SK-N-SH (cell line): ENCODE data around the gene VPS33B. TPM values are rescaled to one million over a fixed set of nuclear protein-coding genes. Genes with fewer than 3 reads are reported as not detected.

Experiments used
- CTCF ChIA-PET: fragments of 300-600, 350-600 bp; formaldehyde crosslinking; extraction: SDS; loops from one replicate; lab custom pipeline; 2021; lab: Yijun Ruan, JAX
- POLR2A ChIA-PET: fragments of 350-600 bp; sonication (Branson Sonifier 250); formaldehyde crosslinking; extraction: SDS; loops from one replicate; lab custom pipeline; 2020; ENCODE audit warnings: antibody characterized with exemption, inconsistent platforms; lab: Yijun Ruan, JAX
- DNase-seq: peaks from one replicate; pipeline ENCODE4 v3.0.0; 2012
- H2AFZ ChIP-seq: fragments of 200-600 bp; sonication (generic); 2 replicates; pipeline ENCODE4 v1.8.1; 2016; ENCODE audit warnings: antibody characterized with exemption, mild to moderate bottlenecking, low read depth
- H3F3A ChIP-seq: fragments of 200-600 bp; sonication (generic); replicated peaks from 2 replicates; pipeline ENCODE3; 2016; ENCODE audit warnings: antibody characterized with exemption, mild to moderate bottlenecking; ENCODE audit not compliant: insufficient read depth
- H3K27ac ChIP-seq, 2 experiments: fragments of 200-500 bp in 1 of 2; fragments of 200-600 bp in 1 of 2; sonication (Bioruptor generic) in 1 of 2; sonication (generic), shearing (Covaris generic) in 1 of 2; 2 replicates each; pipeline versions ENCODE4 v1.5.1 to v1.6.1; 2014 to 2016; ENCODE audit warnings: low read depth in 2 of 2, inconsistent platforms in 1 of 2, low read length in 1 of 2, mild to moderate bottlenecking in 1 of 2, mixed read lengths in 1 of 2
- H3K27me3 ChIP-seq: fragments of 200-600 bp; sonication (generic), shearing (Covaris generic); 2 replicates; pipeline ENCODE4 v1.6.1; 2016; ENCODE audit warnings: mixed run types; ENCODE audit not compliant: insufficient read depth
- H3K36me3 ChIP-seq, 2 experiments: fragments of 200-500 bp in 1 of 2; fragments of 200-600 bp in 1 of 2; sonication (Bioruptor generic) in 1 of 2; sonication (generic) in 1 of 2; replicated peaks in 1 of 2; 2 replicates each; pipeline versions ENCODE3 to v1.5.1; 2014 to 2016; ENCODE audit warnings: low read length in 1 of 2, mild to moderate bottlenecking in 1 of 2; ENCODE audit not compliant: insufficient read depth in 2 of 2, control insufficient read depth in 1 of 2
- H3K4me1 ChIP-seq, 2 experiments: fragments of 200-500 bp in 1 of 2; fragments of 200-600 bp in 1 of 2; sonication (Bioruptor generic) in 1 of 2; sonication (generic), shearing (Covaris generic) in 1 of 2; 2 replicates each; pipeline versions ENCODE4 v1.5.1 to v1.6.1; 2014 to 2016; ENCODE audit warnings: low read depth in 1 of 2, low read length in 1 of 2, mixed run types in 1 of 2; ENCODE audit not compliant: insufficient read depth in 2 of 2, control insufficient read depth in 1 of 2
- H3K4me2 ChIP-seq: fragments of 200-600 bp; sonication (generic), shearing (Covaris generic); 2 replicates; pipeline ENCODE4 v1.6.1; 2017; ENCODE audit warnings: mixed run types
- H3K4me3 ChIP-seq, 2 experiments: fragments of 200-500 bp in 1 of 2; fragments of 200-600 bp in 1 of 2; sonication (Bioruptor generic) in 1 of 2; sonication (generic), shearing (Covaris generic) in 1 of 2; 2 replicates each; pipeline versions ENCODE4 v1.5.1 to v1.8.1; 2014 to 2016; ENCODE audit warnings: low read depth in 2 of 2, inconsistent platforms in 1 of 2, low read length in 1 of 2, mild to moderate bottlenecking in 1 of 2, mixed read lengths in 1 of 2, moderate library complexity in 1 of 2
- H3K79me2 ChIP-seq: fragments of 200-600 bp; sonication (generic); 2 replicates; pipeline ENCODE4 v1.8.1; 2017; ENCODE audit warnings: mild to moderate bottlenecking; ENCODE audit not compliant: insufficient read depth
- H3K9ac ChIP-seq: fragments of 200-600 bp; sonication (generic); 2 replicates; pipeline ENCODE4 v1.6.1; 2017; ENCODE audit warnings: mixed run types
- H3K9me2 ChIP-seq: fragments of 200-600 bp; sonication (generic); 2 replicates; pipeline ENCODE4 v1.6.1; 2017; ENCODE audit warnings: mixed run types
- H3K9me3 ChIP-seq: fragments of 200-600 bp; sonication (generic); 2 replicates; pipeline ENCODE4 v1.6.1; 2017; ENCODE audit warnings: mixed run types, mild to moderate bottlenecking, moderate library complexity
- H4K20me1 ChIP-seq: fragments of 200-600 bp; sonication (generic); 2 replicates; pipeline ENCODE4 v1.6.1; 2017; ENCODE audit warnings: mild to moderate bottlenecking, mixed run types; ENCODE audit not compliant: insufficient read depth
- ELF1 ChIP-seq: IDR thresholded peaks from 2 replicates; pipeline ENCODE4 v1.4.0; 2012
- EP300 ChIP-seq, 2 experiments: IDR thresholded peaks; 2 replicates each; pipeline versions ENCODE4 v1.4.0 to v1.6.1; 2012; ENCODE audit warnings: borderline replicate concordance in 1 of 2, low read depth in 1 of 2, low read length in 1 of 2
- FOXJ3 ChIP-seq: sonication (generic); formaldehyde crosslinking; IDR thresholded peaks from 2 replicates; pipeline ENCODE4 v1.5.1; 2020; ENCODE audit warnings: mild to moderate bottlenecking, missing genetic modification reagents
- FOXM1 ChIP-seq: IDR thresholded peaks from 2 replicates; pipeline ENCODE4 v1.4.0; 2012; ENCODE audit warnings: low read depth, mild to moderate bottlenecking
- GABPA ChIP-seq: IDR thresholded peaks from 2 replicates; pipeline ENCODE4 v1.4.0; 2012; ENCODE audit warnings: low read depth, mild to moderate bottlenecking
- GATA2 ChIP-seq: sonication (generic); formaldehyde crosslinking; IDR thresholded peaks from 2 replicates; pipeline ENCODE4 v1.5.0; 2020; ENCODE audit warnings: mild to moderate bottlenecking, missing genetic modification reagents
- MEF2A ChIP-seq: IDR thresholded peaks from 2 replicates; pipeline ENCODE4 v1.4.0; 2012; ENCODE audit warnings: low read depth, borderline replicate concordance
- MXI1 ChIP-seq: IDR thresholded peaks from 2 replicates; pipeline ENCODE4 v1.6.1; 2012; ENCODE audit warnings: mild to moderate bottlenecking, low read depth, low read length, improper control_type of control experiment
- NFIC ChIP-seq: IDR thresholded peaks from 2 replicates; pipeline ENCODE4 v1.4.0; 2012; ENCODE audit warnings: borderline replicate concordance
- NRF1 ChIP-seq: IDR thresholded peaks from 2 replicates; pipeline ENCODE4 v1.6.1; 2012; ENCODE audit warnings: low read depth, mild to moderate bottlenecking, low read length
- POLR2AphosphoS5 ChIP-seq: IDR thresholded peaks from 2 replicates; pipeline ENCODE4 v1.6.1; 2012; ENCODE audit warnings: low read depth, low read length
- RAD21 ChIP-seq: IDR thresholded peaks from 2 replicates; pipeline ENCODE4 v1.6.1; 2012; ENCODE audit warnings: mild to moderate bottlenecking, low read length
- RCOR1 ChIP-seq: fragments of 150-350 bp; IDR thresholded peaks from 2 replicates; pipeline ENCODE4 v1.6.1; 2017; ENCODE audit warnings: antibody characterized with exemption, low read length
- RFX5 ChIP-seq: IDR thresholded peaks from 2 replicates; pipeline ENCODE4 v1.6.1; 2012; ENCODE audit warnings: mild to moderate bottlenecking, improper control_type of control experiment, low read length
- RXRA ChIP-seq: IDR thresholded peaks from 2 replicates; pipeline ENCODE4 v1.4.0; 2012; ENCODE audit warnings: low read depth, mild to moderate bottlenecking, borderline replicate concordance
- SIN3A ChIP-seq: IDR thresholded peaks from 2 replicates; pipeline ENCODE4 v1.6.1; 2012; ENCODE audit warnings: low read depth, mild to moderate bottlenecking, low read length, moderate library complexity, borderline replicate concordance
- SMC3 ChIP-seq: IDR thresholded peaks from 2 replicates; pipeline ENCODE4 v1.6.1; 2012; ENCODE audit warnings: low read depth, low read length, improper control_type of control experiment
- YY1 ChIP-seq: IDR thresholded peaks from 2 replicates; pipeline ENCODE4 v1.4.0; 2012; ENCODE audit warnings: low read depth, mild to moderate bottlenecking
- WGBS: methylation state at CpG from one replicate; pipeline ENCODE4 v1.1.6; 2017; ENCODE audit warnings: low lambda C conversion rate; 5-methylcytosine and 5-hydroxymethylcytosine counted together
- polyA plus RNA-seq, 3 experiments: library from polyadenylated mRNA; depleted of rRNA; stranded (reverse); fragments of >200 nt; gene quantifications; 2 replicates each; pipeline ENCODE4 v1.2.3, GENCODE V29; 2012
- TF ChIP-seq, protein P1 (sequence below): IDR thresholded peaks from 2 replicates; pipeline ENCODE4; 2012
- TF ChIP-seq, protein P2 (sequence below): IDR thresholded peaks from 2 replicates; pipeline ENCODE4 v1.4.0; 2012; ENCODE audit warnings: low read depth, borderline replicate concordance
- TF ChIP-seq, protein P3 (sequence below): IDR thresholded peaks from 2 replicates; pipeline ENCODE4 v1.4.0; 2012; ENCODE audit warnings: low read depth, borderline replicate concordance
- TF ChIP-seq, protein P4 (sequence below): fragments of 150-350 bp; IDR thresholded peaks from 2 replicates; pipeline ENCODE4 v1.6.1; 2017; ENCODE audit warnings: antibody characterized with exemption, low read length, low read depth, borderline replicate concordance

The VPS33B gene
- polyA plus RNA-seq, 1 of the 3 experiments (the other 2 are of a cell fraction), result 16.6 TPM

DNA sequence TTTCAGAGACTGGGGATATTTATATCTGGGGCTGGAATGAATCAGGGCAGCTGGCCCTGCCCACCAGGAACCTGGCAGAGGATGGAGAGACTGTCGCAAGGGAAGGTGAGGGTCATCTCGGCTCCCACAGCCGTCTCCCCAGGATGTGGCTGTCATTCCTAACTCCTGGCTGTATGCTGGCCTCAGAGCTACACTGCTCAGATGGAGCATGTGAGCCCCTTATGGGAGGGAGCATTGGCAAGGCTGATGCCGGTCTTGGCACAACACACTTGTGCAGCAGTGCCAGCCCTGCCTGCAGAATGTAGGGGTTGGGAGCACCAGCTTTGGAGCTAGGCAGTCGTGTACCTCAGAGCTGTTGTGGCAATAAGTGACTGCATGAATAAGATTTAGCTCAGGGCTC is 62.5 kb downstream of the VPS33B start (continued):
- TF ChIP-seq FOXJ3, result no peak
- TF ChIP-seq MEF2A, result no peak
- TF ChIP-seq RAD21, result no peak

DNA sequence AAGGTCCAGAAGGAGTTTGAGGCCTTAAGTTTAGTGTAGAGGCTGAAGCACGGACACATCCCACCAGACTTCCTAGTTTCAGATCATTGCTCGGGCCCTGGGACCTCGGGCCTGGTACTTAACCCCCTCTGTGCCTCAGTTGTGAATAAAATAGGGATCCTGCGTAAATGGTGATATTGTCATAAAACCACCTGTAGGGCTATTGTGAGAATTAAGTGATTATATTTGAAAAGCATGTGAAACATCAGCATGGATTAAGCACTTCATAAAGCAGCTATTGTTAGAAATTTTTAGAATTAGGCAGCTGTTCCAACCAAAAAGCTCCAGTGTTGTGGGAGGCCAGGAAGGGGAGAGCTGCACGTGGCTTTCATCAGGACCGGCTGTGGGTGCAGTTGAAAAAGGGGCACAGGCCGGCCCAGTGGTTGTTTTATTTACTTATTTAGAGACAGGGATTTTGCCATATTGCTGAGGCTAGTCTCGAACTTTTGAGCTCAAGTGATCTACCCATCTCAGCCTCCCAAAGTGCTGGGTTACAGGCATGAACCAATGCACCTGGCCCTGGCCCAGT is 63.3 kb downstream of the VPS33B start:
- no peak for DNase-seq
- Histone ChIP-seq H3K4me3 (no peak overlapping the region), H3K4me1 (peaks cover 0 to 23% of the 10 kb centered on the region in 2 experiments; a peak in 1 of 4 replicates), H3K4me2 (no peak overlapping the region), H3K27ac (no peak overlapping the region), H3K9ac (no peak overlapping the region), H3K9me3 (no peaks in the 10 kb centered on the region), H3F3A (peaks cover 16% of the 10 kb centered on the region), H3K79me2 (peaks cover 39% of the 10 kb centered on the region), H2AFZ (no peak overlapping the region), H3K36me3 (peaks cover 17 to 29% of the 10 kb centered on the region in 2 experiments), H3K9me2 (no peaks in the 10 kb centered on the region), H3K27me3 (no peaks in the 10 kb centered on the region), H4K20me1 (no peaks in the 10 kb centered on the region)
- TF ChIP-seq SMC3, result no peak
- TF ChIP-seq POLR2AphosphoS5, result no peak
- no peak for TF ChIP-seq RFX5
- no peak for TF ChIP-seq FOXM1
- TF ChIP-seq, protein P1, sequence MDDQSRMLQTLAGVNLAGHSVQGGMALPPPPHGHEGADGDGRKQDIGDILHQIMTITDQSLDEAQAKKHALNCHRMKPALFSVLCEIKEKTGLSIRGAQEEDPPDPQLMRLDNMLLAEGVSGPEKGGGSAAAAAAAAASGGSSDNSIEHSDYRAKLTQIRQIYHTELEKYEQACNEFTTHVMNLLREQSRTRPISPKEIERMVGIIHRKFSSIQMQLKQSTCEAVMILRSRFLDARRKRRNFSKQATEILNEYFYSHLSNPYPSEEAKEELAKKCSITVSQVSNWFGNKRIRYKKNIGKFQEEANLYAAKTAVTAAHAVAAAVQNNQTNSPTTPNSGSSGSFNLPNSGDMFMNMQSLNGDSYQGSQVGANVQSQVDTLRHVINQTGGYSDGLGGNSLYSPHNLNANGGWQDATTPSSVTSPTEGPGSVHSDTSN, result no peak
- no peak for TF ChIP-seq GATA2 (CRISPR knock-in tag)
- TF ChIP-seq, protein P2, sequence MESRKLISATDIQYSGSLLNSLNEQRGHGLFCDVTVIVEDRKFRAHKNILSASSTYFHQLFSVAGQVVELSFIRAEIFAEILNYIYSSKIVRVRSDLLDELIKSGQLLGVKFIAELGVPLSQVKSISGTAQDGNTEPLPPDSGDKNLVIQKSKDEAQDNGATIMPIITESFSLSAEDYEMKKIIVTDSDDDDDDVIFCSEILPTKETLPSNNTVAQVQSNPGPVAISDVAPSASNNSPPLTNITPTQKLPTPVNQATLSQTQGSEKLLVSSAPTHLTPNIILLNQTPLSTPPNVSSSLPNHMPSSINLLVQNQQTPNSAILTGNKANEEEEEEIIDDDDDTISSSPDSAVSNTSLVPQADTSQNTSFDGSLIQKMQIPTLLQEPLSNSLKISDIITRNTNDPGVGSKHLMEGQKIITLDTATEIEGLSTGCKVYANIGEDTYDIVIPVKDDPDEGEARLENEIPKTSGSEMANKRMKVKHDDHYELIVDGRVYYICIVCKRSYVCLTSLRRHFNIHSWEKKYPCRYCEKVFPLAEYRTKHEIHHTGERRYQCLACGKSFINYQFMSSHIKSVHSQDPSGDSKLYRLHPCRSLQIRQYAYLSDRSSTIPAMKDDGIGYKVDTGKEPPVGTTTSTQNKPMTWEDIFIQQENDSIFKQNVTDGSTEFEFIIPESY, result no peak
- TF ChIP-seq SIN3A, result no peak
- TF ChIP-seq, protein P3, sequence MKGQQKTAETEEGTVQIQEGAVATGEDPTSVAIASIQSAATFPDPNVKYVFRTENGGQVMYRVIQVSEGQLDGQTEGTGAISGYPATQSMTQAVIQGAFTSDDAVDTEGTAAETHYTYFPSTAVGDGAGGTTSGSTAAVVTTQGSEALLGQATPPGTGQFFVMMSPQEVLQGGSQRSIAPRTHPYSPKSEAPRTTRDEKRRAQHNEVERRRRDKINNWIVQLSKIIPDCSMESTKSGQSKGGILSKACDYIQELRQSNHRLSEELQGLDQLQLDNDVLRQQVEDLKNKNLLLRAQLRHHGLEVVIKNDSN, result no peak
- TF ChIP-seq MXI1, result no peak
- no peak for TF ChIP-seq RCOR1
- no peak for TF ChIP-seq ELF1
- no peak for TF ChIP-seq NFIC
- TF ChIP-seq, protein P4, sequence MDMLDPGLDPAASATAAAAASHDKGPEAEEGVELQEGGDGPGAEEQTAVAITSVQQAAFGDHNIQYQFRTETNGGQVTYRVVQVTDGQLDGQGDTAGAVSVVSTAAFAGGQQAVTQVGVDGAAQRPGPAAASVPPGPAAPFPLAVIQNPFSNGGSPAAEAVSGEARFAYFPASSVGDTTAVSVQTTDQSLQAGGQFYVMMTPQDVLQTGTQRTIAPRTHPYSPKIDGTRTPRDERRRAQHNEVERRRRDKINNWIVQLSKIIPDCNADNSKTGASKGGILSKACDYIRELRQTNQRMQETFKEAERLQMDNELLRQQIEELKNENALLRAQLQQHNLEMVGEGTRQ, result no peak
- TF ChIP-seq YY1, result no peak
- TF ChIP-seq GABPA, result no peak
- no peak for TF ChIP-seq EP300 (IDR thresholded peaks at IDR 0.05; ENCODE audit: borderline replicate concordance in 1 of 2, low read depth in 1 of 2, low read length in 1 of 2)
- TF ChIP-seq NRF1, result no peak
- TF ChIP-seq RXRA, result no peak
- CTCF ChIA-PET, result interaction anchor here (1.5 to 10.8 kb wide), 6 partner anchors 10 to 92 kb away, joined by 5 to 186 read pairs (median 58); no protein-coding TSS in a partner anchor
- POLR2A ChIA-PET, result no interaction called here
- WGBS, result 87% methylated on average over 8 of the region's 8 CpGs
